Activated CD8-positive, alpha-beta memory T cell treated with anti-CD3 and anti-CD28 coated beads, Interleukin-2, amount 50 U/mL, for 4 hours (primary cell): ENCODE results near the gene PPP4R3C.
"Not testable (repeated sequence)": the region's sequence is repeated elsewhere in the genome, so short reads cannot be mapped to it uniquely, and the experiment has no call there.

Experiments used
- DNase-seq: peaks from one replicate; pipeline ENCODE4 v3.0.0-alpha.2; 2020

The PPP4R3C gene

GRCh38 chrX:27463187-27463586 is at the start of gene PPP4R3C:
Gene PPP4R3C, minus strand, starts transcription at chrX:27463341. Its CDS starts 45 bp downstream, at chrX:27463296.
- no peak for DNase-seq

DNA sequence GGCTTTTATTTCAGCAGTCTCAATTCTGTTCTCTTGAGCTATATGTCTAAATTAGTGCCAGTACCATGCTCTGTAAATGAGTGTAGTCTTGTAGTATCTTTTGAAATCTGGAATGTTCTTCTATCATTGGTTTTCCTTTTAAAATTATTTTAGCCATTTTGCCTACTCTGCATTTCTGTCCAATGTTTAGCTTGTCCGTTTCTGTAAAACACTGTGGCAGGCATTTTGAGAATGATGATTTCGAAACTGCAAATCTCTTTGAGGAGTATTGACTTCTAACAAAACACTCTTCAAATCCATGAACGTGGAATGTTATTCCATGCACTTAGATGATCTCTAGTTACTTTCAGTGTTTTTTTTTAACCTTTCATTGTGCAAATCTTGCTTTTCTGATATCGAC is 28.3 kb upstream of the PPP4R3C start:
- DNase-seq, result no peak

GRCh38 chrX:27466051-27466450 is 2.9 kb upstream of the PPP4R3C start:
- DNase-seq, result no peak

DNA sequence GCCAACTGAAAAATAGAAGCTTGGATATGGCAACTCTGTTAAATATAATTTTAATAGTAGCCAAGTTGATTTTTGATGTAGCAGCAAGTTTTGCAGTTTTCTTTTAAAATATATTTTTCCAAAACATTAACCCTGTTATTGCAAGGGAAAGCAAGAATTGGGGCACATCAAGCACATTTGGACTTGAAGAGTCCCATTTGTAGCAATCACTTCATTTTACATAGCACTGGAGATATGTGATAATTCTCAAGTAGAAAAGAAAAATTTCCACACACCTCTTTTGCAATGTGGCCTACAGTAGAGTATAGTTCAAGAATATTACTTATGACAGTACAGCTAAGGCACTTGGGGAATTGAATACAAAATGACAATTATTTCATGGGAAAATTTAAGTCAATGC is 1.9 kb upstream of the PPP4R3C start:
- DNase-seq, result no peak

- not testable (repeated sequence) for DNase-seq
Measured at GRCh38 chrX:27459129-27459528, 4.0 kb downstream of the PPP4R3C start.

DNA sequence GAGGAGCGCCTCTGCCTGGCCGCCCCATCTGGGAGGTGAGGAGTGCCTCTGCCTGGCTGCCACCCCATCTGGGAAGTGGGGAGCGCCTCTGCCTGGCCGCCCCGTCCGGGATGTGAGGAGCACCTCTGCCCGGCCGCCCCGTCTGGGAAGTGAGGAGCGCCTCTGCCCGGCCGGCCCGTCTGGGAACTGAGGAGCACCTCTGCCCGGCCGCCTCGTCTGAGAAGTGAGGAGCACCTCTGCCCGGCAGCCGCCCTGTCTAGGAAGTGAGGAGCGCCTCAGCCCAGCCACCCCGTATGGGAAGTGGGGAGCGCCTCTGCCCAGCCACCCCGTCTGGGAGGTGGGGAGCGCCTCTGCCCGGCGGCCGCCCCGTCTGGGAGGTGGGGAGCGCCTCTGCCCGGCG is 4.6 kb downstream of the PPP4R3C start:
- DNase-seq, result not testable (repeated sequence)

GRCh38 chrX:27451324-27451723 is 11.8 kb downstream of the PPP4R3C start:
- DNase-seq, result no peak

GRCh38 chrX:27446423-27446822 is 16.7 kb downstream of the PPP4R3C start:
- no peak for DNase-seq

DNA sequence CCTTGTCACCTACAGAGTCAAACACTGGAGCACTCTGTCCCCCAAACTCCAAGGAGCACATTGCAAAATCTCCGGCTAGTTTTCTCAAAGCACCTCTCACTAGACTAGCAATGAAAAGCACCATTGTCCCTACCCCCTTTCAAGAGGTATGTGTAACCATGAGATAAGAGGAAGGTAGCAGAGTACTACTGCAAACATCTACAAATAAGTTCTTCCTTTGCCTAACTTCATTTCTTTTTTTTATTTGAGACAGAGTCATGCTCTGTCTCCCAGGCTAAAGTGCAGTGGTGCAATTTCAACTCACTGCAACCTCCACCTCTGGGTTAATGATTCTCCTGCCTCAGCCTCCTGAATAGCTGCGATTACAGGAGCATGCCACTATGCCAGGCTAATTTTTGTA is 17.7 kb downstream of the PPP4R3C start:
- DNase-seq, result no peak

- DNase-seq, result no peak
Measured at GRCh38 chrX:27444093-27444908, 18.8 kb downstream of the PPP4R3C start.

DNA sequence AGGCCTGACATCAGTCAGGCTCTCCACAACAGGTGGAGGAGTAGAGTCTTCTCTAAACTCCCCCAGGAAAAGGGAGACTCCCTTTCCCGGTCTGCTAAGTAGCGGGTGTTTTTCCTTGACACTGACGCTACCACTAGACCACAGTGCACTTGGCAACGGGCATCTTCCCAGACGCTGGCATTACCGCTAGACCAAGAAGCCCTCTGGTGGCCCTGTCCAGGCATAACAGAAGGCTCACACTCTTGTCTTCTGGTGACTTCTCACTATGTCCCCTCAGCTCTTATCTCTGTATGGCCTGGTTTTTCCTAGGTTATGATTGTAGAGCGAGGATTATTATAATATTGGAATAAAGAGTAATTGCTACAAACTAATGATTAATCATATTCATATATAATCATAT is 20.7 kb downstream of the PPP4R3C start:
- not testable (repeated sequence) for DNase-seq

- DNase-seq, result no peak
Measured at GRCh38 chrX:27439771-27440170, 23.4 kb downstream of the PPP4R3C start.

- no peak for DNase-seq
Measured at GRCh38 chrX:27438937-27439336, 24.2 kb downstream of the PPP4R3C start.

- no peak for DNase-seq
Measured at GRCh38 chrX:27435031-27435430, 28.1 kb downstream of the PPP4R3C start.
